NB4 (cell line): Measurements from ENCODE around the gene ZNF418.
"Not testable (repeated sequence)": the region's sequence is repeated elsewhere in the genome, so short reads cannot be mapped to it uniquely, and the experiment has no call there.

Experiments
- DNase-seq: peaks from one replicate; pipeline ENCODE4 v3.0.0; 2010; ENCODE audit warnings: low read depth
- H3K4me3 ChIP-seq: one replicate; pipeline ENCODE4 v1.5.1; 2011; ENCODE audit warnings: mild to moderate bottlenecking, low read depth, low read length, moderate library complexity
- MYC ChIP-seq: IDR thresholded peaks from 2 replicates; pipeline ENCODE4 v1.6.1; 2011; ENCODE audit warnings: low read depth, low read length
- POLR2A ChIP-seq: IDR thresholded peaks from 2 replicates; pipeline ENCODE4 v1.6.1; 2011; ENCODE audit warnings: mild to moderate bottlenecking; ENCODE audit not compliant: insufficient read length; ENCODE audit errors: extremely low read depth
- TF ChIP-seq, protein P1 (sequence below): IDR thresholded peaks from one replicate; pipeline ENCODE4 v1.5.1; 2012; ENCODE audit warnings: low read depth, low read length
- TF ChIP-seq, protein P2 (sequence below): IDR thresholded peaks from 2 replicates; pipeline ENCODE4 v1.6.1; 2011; ENCODE audit warnings: low read depth, low read length

The ZNF418 gene

DNA sequence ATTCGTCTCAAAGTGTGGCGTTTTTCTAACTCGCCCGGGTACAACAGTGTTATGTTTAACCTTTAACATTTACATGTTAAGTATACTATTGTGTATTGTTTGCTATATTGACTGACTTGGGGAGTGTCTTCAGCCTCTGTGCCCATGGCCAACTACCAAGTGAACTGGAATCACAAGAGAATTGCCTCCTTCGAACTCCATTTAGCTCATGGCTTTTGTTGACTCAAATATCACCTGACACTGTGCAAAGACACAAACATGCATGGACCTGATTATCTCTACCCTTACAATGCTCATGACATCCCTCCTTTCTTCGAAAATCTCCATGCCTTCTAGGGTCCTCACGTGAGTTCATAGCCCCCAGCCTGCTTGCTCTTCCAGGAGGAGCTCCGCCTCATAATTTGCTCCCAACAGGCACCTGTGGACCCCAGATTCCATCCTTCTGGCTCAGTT is 47.1 kb downstream of the ZNF418 start:
- TF ChIP-seq POLR2A (no peak), MYC (no peak)
- TF ChIP-seq, protein P1, sequence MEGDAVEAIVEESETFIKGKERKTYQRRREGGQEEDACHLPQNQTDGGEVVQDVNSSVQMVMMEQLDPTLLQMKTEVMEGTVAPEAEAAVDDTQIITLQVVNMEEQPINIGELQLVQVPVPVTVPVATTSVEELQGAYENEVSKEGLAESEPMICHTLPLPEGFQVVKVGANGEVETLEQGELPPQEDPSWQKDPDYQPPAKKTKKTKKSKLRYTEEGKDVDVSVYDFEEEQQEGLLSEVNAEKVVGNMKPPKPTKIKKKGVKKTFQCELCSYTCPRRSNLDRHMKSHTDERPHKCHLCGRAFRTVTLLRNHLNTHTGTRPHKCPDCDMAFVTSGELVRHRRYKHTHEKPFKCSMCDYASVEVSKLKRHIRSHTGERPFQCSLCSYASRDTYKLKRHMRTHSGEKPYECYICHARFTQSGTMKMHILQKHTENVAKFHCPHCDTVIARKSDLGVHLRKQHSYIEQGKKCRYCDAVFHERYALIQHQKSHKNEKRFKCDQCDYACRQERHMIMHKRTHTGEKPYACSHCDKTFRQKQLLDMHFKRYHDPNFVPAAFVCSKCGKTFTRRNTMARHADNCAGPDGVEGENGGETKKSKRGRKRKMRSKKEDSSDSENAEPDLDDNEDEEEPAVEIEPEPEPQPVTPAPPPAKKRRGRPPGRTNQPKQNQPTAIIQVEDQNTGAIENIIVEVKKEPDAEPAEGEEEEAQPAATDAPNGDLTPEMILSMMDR = no peak
- TF ChIP-seq, protein P2, sequence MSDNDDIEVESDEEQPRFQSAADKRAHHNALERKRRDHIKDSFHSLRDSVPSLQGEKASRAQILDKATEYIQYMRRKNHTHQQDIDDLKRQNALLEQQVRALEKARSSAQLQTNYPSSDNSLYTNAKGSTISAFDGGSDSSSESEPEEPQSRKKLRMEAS = no peak

GRCh38 chr19:57887195-57887941 is 47.8 kb downstream of the ZNF418 start:
- TF ChIP-seq, protein P1 = no peak
- TF ChIP-seq POLR2A (no peak), MYC (no peak)
- TF ChIP-seq, protein P2 = no peak
- H3K4me3 ChIP-seq = no peak overlapping the region
- DNase-seq = no peak

More for the DNA sequence above, 47.1 kb downstream of the ZNF418 start:
- H3K4me3 ChIP-seq = no peak overlapping the region
- no peak for DNase-seq

- H3K4me3 ChIP-seq = no peak overlapping the region
- TF ChIP-seq, protein P2 = no peak
- TF ChIP-seq, protein P1 = no peak
- TF ChIP-seq POLR2A (no peak), MYC (no peak)
- no peak for DNase-seq
Observed at GRCh38 chr19:57886046-57886445, 49.2 kb downstream of the ZNF418 start.

DNA sequence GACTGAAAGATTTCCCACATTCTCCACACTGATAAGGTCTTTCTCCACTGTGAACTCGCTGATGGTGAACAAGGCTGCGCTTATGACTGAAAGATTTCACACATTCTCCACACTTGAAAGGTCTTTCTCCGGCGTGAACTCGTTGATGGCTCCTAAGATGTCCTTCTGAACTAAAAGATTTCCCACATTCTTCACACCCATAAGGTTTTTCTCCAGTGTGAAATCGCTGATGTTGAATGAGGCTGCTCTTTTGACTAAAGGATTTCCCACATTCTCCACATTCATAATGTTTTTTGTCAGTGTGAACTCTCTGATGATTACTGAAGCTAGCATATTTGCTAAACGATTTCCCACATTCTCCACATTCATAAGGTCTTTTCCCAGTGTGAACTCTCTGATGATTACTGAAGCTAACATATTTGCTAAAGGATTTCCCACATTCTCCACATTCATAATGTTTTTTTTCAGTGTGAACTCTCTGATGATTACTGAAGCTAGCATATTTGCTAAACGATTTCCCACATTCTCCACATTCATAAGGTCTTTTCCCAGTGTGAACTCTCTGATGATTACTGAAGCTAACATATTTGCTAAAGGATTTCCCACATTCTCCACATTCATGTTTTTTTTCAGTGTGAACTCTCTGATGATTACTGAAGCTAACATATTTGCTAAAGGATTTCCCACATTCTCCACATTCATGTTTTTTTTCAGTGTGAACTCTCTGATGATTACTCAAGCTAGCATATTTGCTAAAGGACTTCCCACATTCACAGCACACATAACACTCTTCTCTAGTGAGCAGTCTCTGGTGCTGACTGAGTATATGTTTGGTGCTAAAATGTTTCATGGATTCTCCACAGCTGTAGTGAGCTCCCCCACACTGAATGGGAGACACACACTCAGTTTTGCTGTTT is 61.1 kb downstream of the ZNF418 start:
- H3K4me3 ChIP-seq, DNase-seq: not testable (repeated sequence)

DNA sequence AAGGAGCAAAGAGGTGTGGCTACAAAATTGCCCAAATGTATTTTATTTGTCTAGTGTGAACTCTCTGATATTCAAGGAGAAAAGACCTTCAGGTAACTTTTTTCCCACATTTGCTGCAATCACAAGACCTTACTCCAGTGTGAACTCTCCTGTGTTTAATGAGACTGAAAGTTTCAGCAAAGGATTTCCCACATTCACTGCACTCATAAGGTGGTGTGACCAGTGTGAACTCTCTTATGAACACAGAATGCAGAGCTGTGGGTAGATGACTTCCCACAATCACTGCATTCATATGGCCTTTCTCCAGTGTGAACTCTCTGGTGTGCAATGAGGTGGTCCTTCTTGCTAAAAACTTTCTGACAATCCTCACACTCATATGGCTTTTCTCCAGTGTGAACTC is 62.8 kb downstream of the ZNF418 start:
- no peak overlapping the region for H3K4me3 ChIP-seq
- DNase-seq = no peak
- TF ChIP-seq, protein P2 = no peak
- TF ChIP-seq MYC = no peak
- no peak for TF ChIP-seq POLR2A
- TF ChIP-seq, protein P1 = no peak
